GM12872 (cell line): Measurements from ENCODE around the gene HOXD13.

Experiments used
- CTCF ChIP-seq: IDR thresholded peaks from 3 replicates; pipeline ENCODE4 v1.5.1; 2011; ENCODE audit warnings: low read depth, mild to moderate bottlenecking, low read length, moderate library complexity; ENCODE audit not compliant: insufficient read depth

Gene HOXD13

DNA sequence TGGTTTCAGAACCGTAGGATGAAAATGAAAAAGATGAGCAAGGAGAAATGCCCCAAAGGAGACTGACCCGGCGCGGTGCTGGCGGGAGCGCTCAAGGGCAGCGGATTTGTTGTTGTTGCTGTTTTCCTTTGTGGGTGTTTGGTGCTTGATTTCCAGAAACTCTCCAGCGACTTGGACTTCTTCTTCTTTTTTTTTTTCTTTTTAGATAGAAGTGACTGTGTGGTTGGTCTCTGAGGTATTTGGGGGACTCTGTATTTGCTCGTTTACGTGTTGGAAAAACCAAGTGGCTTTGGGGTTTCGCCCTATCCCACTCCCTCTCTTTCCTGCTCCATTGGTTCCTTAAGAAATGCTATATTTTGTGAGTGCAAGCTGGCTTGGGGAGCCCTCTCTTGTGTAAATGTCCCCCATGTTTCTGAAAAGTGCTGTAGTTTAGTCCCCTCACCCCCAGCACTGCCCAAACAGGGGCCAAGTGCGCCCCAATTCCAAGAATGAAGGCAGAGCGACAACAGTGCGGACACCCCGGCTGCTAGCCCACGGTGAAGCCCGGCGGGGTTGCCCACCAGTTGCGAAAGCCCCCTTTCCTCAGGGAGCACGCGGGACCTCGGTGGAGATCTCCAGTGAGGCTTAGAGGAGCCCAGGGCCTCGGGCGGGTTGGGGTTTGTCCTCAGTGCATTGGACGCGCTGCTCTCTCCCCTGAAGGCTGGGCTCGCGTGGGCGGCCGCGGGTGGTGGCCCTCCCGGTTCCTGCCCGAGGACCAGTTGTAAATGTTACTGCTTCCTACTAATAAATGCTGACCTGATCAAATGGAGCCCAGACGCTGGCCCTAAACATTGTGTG lies 31.8 kb downstream of the HOXD13 start:
- TF ChIP-seq CTCF = no peak

DNA sequence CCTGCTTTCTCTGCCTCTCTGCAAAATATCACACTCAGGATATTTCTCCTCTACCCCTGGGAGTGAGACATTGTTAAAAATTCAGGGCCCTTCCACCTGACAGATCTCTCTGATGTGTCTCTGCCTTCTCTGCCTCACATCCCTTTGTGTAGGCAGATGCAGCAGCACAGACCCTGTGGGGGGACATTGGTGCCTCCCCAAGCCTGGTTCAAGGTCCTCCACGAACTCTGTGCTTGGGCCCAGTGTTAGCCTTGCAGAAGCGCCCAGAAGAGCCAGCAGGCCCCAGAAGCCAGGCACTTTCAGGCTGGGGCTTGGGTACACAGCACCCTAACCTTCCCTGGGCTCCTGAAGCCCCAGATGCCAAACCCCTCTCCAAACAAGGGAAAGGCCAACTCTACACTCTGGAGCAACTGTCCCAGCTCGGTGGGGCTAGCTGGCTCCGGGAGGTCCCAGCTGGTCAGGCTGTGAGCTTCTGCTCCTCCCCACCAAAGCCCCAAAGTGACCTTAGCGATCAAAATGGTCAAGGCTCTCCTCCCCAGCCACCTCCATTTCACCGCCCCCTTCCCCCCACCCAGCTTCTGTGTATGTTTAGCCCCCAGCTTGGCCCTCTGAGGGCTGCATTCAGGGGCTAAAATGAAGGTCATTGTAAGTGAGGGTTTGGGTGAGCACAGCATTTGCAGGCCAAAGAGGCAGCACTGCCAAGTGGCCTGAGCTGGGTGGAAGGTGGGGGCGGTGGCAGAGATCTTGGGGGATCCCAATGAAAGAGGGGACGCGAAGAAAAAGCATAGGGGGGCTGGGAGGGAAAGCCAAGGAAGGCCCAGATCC lies 32.6 kb downstream of the HOXD13 start:
- TF ChIP-seq CTCF = no peak

GRCh38 chr2:176125772-176126054 lies 33.2 kb downstream of the HOXD13 start:
- TF ChIP-seq CTCF = no peak

GRCh38 chr2:176126929-176127773 lies 34.6 kb downstream of the HOXD13 start:
- TF ChIP-seq CTCF = peak; percentile 60

GRCh38 chr2:176127774-176128072 lies 35.2 kb downstream of the HOXD13 start:
- TF ChIP-seq CTCF = no peak

GRCh38 chr2:176128172-176128981 lies 35.9 kb downstream of the HOXD13 start:
- no peak for TF ChIP-seq CTCF
